HK-2 (cell line): ENCODE data around the gene NR2F1.

ENCODE experiments used
- DNase-seq: peaks from one replicate; pipeline ENCODE4 v3.0.0-alpha.2; 2018; ENCODE audit not compliant: unreplicated experiment

The NR2F1 gene

GRCh38 chr5:93603793-93604643, 21.0 kb downstream of the NR2F1 start:
- no peak for DNase-seq

- no peak for DNase-seq
Measured at GRCh38 chr5:93604644-93605515, 21.9 kb downstream of the NR2F1 start.

- DNase-seq, result no peak
Measured at GRCh38 chr5:93606382-93606752, 23.3 kb downstream of the NR2F1 start.

GRCh38 chr5:93607367-93608258, 24.6 kb downstream of the NR2F1 start:
- no peak for DNase-seq

GRCh38 chr5:93608855-93609254, 25.8 kb downstream of the NR2F1 start:
- DNase-seq, result no peak

GRCh38 chr5:93609762-93610161, 26.7 kb downstream of the NR2F1 start:
- DNase-seq, result no peak

GRCh38 chr5:93610581-93611272, 27.7 kb downstream of the NR2F1 start:
- no peak for DNase-seq

GRCh38 chr5:93611273-93611975, 28.4 kb downstream of the NR2F1 start:
- DNase-seq, result no peak

- DNase-seq, result peak; percentile 28
Measured at GRCh38 chr5:93611976-93612854, 29.2 kb downstream of the NR2F1 start.

- DNase-seq, result no peak
Measured at GRCh38 chr5:93612855-93613243, 29.8 kb downstream of the NR2F1 start.

GRCh38 chr5:93616538-93617174, 33.6 kb downstream of the NR2F1 start:
- no peak for DNase-seq

GRCh38 chr5:93620487-93621326, 37.7 kb downstream of the NR2F1 start:
- DNase-seq, result peak; percentile 60

GRCh38 chr5:93621327-93621798, 38.3 kb downstream of the NR2F1 start:
- DNase-seq, result peak; percentile 85

GRCh38 chr5:93622240-93622885, 39.3 kb downstream of the NR2F1 start:
- DNase-seq, result no peak

- no peak for DNase-seq
Measured at GRCh38 chr5:93623153-93623552, 40.1 kb downstream of the NR2F1 start.

GRCh38 chr5:93626801-93627200, 43.8 kb downstream of the NR2F1 start:
- no peak for DNase-seq

- DNase-seq, result no peak
Measured at GRCh38 chr5:93632327-93632726, 49.3 kb downstream of the NR2F1 start.

- no peak for DNase-seq
Measured at GRCh38 chr5:93635991-93636390, 53.0 kb downstream of the NR2F1 start.
